OCI-M2 (cell line): ENCODE results near the gene NPFFR1.

Experiments used
- DNase-seq: peaks from one replicate; lab custom pipeline; 2025; ENCODE audit not compliant: unreplicated experiment; lab: John Stamatoyannopoulos, UW

Gene NPFFR1

DNA sequence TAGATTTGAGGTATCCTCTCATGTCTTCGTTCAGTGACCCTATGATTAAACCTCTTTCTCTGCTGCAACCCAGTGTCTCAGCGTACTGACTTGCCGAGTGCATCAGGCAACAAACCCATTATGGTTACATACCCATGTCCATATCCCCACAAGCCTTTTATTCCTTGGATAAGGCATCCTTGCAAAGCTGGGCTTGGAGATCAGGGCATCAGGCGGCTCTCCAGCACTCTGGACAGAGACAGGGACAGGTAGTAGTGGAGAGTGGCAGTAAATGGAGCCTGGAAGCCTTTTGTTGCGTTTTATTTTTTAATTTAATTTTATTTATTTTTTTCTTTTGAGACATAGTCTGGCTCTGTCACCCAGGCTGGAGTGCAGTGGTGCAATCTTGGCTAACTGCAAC lies 32.0 kb upstream of the NPFFR1 start:
- no peak for DNase-seq

- no peak for DNase-seq
These were observed 31.5 kb upstream of the NPFFR1 start for GRCh38 chr10:70315276-70315675.

GRCh38 chr10:70312972-70313371 lies 29.2 kb upstream of the NPFFR1 start:
- DNase-seq, result no peak

DNA sequence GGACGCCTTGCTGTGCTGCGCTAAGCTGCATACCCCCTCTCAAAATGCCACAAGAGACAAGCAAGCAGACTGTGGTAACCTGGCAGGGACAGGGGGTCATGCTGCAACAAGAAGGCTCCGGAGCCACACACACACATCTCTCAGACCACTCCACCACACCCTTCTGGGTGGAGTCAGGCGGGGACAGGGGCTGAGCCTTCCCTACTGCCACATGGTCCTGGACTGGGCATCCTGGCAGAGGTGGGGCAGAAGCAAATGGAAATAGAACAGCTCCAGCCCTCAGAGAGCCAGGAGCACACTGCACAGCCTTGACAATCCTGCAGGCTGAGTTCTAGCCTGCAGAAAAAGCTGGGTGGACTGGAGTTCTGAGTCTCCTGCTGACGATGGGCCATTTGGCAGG lies 28.4 kb upstream of the NPFFR1 start:
- DNase-seq, result no peak

GRCh38 chr10:70311698-70312097 lies 27.9 kb upstream of the NPFFR1 start:
- no peak for DNase-seq

DNA sequence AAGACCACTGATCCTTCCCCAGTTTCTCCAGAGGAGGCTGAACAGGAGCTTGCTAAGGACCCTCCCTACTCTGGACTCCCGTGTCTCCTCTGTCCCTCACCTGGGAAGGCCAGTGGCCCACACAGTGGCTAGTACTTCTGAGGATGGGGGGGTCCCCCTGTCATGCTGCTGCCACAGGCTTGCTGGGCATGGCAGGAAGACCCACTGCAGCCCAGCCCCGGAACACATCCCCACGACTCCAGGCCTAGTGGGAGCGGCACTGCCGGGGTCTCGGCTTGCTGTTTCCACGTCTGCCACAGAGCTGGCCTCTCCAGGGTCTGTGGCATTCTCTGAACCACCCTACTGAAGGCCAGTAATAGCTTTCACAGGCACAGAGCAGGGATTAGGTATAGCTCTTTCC lies 25.9 kb upstream of the NPFFR1 start:
- DNase-seq, result no peak

DNA sequence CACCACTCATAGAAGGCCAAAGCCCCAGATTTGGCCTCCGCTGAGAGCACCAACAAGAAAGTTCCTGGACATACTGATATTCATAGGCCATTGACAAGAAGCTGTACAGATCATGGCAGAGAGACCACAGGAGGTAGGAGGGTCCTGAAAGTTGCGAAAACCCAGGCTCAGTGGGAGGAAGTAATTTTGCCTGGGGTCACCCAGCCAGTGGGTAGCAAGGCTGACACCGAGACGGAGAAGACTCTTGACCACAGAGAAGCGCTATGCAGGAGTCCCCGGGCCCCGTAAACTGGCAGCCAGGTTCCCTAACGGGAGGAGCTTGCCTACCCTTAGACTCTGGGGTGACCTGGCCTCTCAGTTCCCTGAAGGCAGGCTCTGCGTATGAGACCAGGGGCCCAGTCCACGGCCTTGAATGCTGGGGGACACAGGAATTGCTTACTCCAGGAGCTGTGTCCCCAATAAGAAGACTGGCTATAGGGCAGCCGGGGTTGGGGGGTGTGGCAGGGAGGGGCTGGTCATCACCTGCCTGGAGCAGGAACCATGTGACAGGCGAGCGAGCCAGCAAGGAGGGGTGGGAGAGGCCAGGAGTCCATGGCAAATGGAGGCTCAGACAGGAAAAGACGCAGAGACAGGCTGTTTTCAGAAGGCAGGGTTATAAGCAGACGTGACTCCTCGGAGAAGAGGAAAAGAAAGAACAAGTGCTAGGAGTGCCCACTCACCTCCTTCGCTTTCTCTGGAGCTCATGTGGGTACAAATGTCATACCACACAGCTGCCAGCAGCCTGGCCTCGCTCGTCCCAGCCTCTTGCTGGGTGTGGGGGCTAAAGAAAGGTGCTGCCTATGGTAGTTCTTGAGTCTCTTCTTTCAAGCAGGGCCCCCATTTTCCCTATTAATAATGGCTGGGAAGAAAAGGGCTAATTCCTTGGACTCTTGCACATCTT lies 24.6 kb upstream of the NPFFR1 start:
- no peak for DNase-seq

DNA sequence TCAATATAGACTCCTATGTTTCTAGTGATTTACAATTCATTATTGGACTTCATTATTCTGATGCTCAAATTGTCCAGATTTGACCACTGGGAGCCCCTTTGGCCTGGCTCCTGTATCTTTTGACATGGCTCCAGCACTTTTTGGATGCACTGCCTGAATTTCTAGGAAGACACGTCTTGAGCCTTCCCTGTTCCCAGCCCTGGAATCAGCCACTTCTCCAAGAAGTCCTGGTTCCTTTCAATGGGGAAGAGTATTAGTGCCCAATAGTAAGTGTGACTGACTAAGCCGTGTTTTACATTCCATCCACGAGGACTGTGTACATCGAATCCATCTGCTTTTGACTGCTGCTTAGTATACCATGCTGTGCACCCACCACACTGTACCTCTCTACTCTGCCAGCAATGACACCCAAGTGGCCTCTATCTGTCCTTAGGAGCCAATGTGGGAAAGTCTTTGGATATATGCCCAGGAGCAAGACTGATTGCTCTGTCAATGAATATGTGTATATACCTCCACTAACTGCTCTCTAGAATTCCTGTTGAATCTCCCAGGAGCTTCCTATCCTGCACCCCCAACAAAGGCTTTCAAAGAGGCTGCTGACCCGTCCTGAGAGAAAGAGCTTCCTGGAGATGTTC lies 23.2 kb upstream of the NPFFR1 start:
- no peak for DNase-seq

DNA sequence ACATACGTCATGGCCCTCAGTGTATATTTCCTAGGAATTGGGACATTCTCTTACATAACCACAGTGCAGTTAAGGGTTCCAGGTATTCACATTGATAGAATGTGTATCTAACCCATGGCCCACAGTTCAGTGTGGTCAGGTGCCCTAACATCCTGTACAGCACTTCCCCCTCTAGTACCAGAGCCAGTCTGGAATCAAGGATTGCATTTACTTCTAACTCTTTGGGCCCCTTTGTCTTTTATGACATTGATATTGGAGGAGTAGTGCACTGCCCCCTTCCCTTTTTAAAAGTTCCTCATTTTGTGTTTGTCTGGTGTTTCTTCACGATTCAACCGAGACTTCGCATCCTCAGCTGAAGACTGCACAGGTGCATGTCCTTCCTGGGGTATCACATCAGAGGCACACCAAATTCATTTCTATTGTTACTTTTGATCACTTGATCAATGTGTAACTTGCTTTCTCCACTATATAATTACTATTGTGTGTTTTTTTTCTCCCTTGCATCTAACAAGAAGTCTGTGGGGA lies 22.4 kb upstream of the NPFFR1 start:
- DNase-seq, result no peak

DNA sequence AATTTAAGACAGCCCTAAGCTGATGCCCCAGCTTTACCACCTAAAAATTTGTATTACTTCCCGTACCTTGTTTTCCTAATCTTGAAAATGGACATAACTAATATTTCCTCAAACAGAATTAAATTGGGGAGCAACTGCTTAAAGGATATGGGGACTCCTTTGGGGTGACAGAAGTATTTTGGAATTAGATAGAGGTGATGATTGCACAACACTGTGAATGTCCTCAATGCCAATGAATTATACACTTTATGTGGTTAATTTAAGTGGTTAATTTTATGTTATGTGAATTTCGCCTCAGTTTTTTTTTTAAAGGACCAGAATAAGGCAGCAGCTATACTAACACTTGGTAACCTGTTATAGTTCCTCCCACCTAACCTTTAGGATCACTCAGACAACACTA lies 19.9 kb upstream of the NPFFR1 start:
- no peak for DNase-seq

GRCh38 chr10:70302292-70302691 lies 18.5 kb upstream of the NPFFR1 start:
- DNase-seq, result no peak

- no peak for DNase-seq
These were observed 17.2 kb upstream of the NPFFR1 start for GRCh38 chr10:70300908-70301597.

DNA sequence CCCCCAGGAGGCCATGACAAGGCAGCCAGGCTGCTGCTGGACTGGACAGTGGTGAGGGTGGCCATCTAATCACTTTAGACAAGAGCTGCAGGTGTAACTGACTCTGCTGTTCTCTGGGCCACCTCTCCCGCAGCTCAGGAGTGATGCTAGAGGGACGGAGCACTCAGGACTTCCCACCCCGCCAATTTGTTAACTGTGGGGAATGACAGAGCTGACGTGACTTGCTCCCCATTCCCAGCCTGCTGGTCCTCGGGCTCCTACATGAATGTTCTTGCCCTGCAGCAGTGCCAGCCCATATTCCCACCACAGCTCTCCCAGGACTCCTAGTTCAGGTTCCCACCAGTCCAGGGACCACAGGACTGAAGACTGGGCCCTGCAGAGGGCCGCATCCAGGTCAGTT lies 16.7 kb upstream of the NPFFR1 start:
- no peak for DNase-seq

GRCh38 chr10:70299876-70300275 lies 16.1 kb upstream of the NPFFR1 start:
- DNase-seq, result no peak

- DNase-seq, result no peak
These were observed 14.6 kb upstream of the NPFFR1 start for GRCh38 chr10:70298393-70298792.

- DNase-seq, result no peak
These were observed 13.4 kb upstream of the NPFFR1 start for GRCh38 chr10:70297224-70297623.

- no peak for DNase-seq
These were observed 12.6 kb upstream of the NPFFR1 start for GRCh38 chr10:70296406-70296899.

DNA sequence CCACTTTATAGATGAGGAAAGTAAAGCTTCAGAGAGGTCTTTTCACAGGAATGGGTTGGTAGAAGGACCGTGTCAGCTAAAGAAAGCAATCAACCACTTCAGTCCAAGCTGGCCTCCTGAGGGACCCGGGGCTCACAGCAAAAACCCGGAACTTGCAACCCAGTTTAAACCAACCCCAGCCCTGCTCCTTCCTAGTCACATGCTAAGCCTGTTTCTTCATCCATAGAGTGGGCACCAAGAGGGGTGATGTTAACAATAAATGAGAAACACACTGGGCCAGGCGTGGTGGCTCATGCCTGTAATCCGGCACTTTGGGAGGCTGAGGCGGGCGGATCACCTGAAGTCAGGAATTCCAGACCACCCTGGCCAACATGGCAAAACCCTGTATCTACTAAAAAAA lies 12.1 kb upstream of the NPFFR1 start:
- no peak for DNase-seq

- no peak for DNase-seq
These were observed 11.5 kb upstream of the NPFFR1 start for GRCh38 chr10:70295321-70295720.

DNA sequence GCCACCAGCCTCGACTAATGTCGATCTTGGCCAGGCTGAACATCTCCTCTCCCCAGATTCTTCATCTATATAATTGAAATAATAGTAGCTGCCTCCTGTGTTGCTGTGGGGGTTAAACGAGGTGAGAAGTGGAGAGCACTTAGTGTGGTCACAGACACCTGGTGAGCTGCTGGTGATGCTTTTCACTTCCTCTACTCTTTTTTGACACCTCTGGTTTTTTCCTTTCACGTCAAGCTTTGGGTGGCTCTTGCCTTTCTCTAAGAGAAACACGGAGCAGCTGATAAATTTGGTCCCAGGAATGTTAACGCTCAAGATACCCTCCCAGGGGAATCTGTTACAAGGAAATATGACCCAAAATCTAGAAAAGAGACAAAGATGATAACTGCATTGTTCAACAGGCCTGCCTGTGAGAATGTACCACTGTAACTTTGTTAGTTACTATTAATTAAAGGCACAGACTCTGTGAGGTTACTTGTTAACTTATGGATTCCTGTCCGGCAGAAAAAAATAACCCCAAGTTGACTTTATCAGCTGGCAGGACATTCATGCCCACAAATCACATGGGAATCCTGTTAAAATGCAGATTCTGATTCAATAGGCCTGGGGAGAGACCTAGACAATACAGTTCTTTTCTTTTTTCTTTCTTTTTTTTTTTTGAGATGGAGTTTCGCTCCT lies 9.5 kb upstream of the NPFFR1 start:
- DNase-seq, result no peak

- DNase-seq, result no peak
These were observed 8.2 kb upstream of the NPFFR1 start for GRCh38 chr10:70292004-70292403.
